Trophoblast cell (in vitro differentiated cells and primary cell): ENCODE results near the gene ANKS6.

Experiments used
- DNase-seq, 2 donors: peaks; one replicate each; pipeline ENCODE4 v3.0.0-alpha.2; 2016
- H2AFZ ChIP-seq: 2 replicates; pipeline ENCODE4 v1.6.1; 2013; ENCODE audit warnings: low read length, moderate library complexity, mild to moderate bottlenecking; ENCODE audit not compliant: insufficient read depth, poor library complexity
- H2AK5ac ChIP-seq: 2 replicates; pipeline ENCODE4 v1.6.1; 2013; ENCODE audit warnings: mild to moderate bottlenecking, low read length
- H2BK120ac ChIP-seq: 2 replicates; pipeline ENCODE4 v1.6.1; 2013; ENCODE audit warnings: low read length, mild to moderate bottlenecking, moderate library complexity; ENCODE audit not compliant: insufficient read depth, poor library complexity
- H2BK12ac ChIP-seq: 2 replicates; pipeline ENCODE4 v1.6.1; 2013; ENCODE audit warnings: mild to moderate bottlenecking, low read length, moderate library complexity
- H2BK5ac ChIP-seq: 2 replicates; pipeline ENCODE4 v1.6.1; 2013; ENCODE audit warnings: low read length, low read depth, moderate library complexity, mild to moderate bottlenecking; ENCODE audit not compliant: poor library complexity
- H3K14ac ChIP-seq: 2 replicates; pipeline ENCODE4 v1.6.1; 2013; ENCODE audit warnings: mild to moderate bottlenecking, low read length
- H3K18ac ChIP-seq: 2 replicates; pipeline ENCODE4 v1.6.1; 2013; ENCODE audit warnings: mild to moderate bottlenecking, low read length
- H3K23ac ChIP-seq: 2 replicates; pipeline ENCODE4 v1.6.1; 2013; ENCODE audit warnings: low read length
- H3K27ac ChIP-seq: 2 replicates; pipeline ENCODE4 v1.5.1; 2013; ENCODE audit warnings: low read depth, mild to moderate bottlenecking, inconsistent platforms, low read length, moderate library complexity
- H3K27me3 ChIP-seq: 2 replicates; pipeline ENCODE4 v1.6.1; 2013; ENCODE audit warnings: inconsistent platforms, mild to moderate bottlenecking, low read length, moderate library complexity; ENCODE audit not compliant: insufficient read depth
- H3K36me3 ChIP-seq, 2 experiments: 1 replicate in 1 of 2; 2 replicates in 1 of 2; pipeline ENCODE4 v1.6.1; 2013; ENCODE audit warnings: low read length in 2 of 2, mild to moderate bottlenecking in 2 of 2, moderate library complexity in 1 of 2; ENCODE audit not compliant: insufficient read depth in 2 of 2, control insufficient read depth in 1 of 2
- H3K4ac ChIP-seq: 2 replicates; pipeline ENCODE4 v1.6.1; 2013; ENCODE audit warnings: low read depth, mild to moderate bottlenecking, low read length, moderate library complexity
- H3K4me1 ChIP-seq, 2 experiments: 1 replicate in 1 of 2; 2 replicates in 1 of 2; pipeline ENCODE4 v1.6.1; 2013; ENCODE audit warnings: low read length in 2 of 2, mild to moderate bottlenecking in 2 of 2, moderate library complexity in 1 of 2; ENCODE audit not compliant: insufficient read depth in 2 of 2, control insufficient read depth in 1 of 2
- H3K4me2 ChIP-seq: 2 replicates; pipeline ENCODE4 v1.6.1; 2013; ENCODE audit warnings: inconsistent platforms, mild to moderate bottlenecking, low read length, moderate library complexity
- H3K4me3 ChIP-seq: 2 replicates; pipeline ENCODE4 v1.5.1; 2013; ENCODE audit warnings: mild to moderate bottlenecking, low read depth, low read length, inconsistent platforms
- H3K79me1 ChIP-seq: one replicate; pipeline ENCODE4 v1.6.1; 2013; ENCODE audit warnings: low read length
- H3K79me2 ChIP-seq: 2 replicates; pipeline ENCODE4 v1.6.1; 2013; ENCODE audit warnings: low read length, mild to moderate bottlenecking; ENCODE audit not compliant: control insufficient read depth, insufficient read depth, poor library complexity
- H3K9ac ChIP-seq: 2 replicates; pipeline ENCODE4 v1.6.1; 2013; ENCODE audit warnings: mild to moderate bottlenecking, low read length
- H3K9me3 ChIP-seq: 2 replicates; pipeline ENCODE4 v1.6.1; 2013; ENCODE audit warnings: low read depth, mild to moderate bottlenecking, control low read depth, inconsistent platforms, low read length; ENCODE audit not compliant: insufficient read depth
- H4K12ac ChIP-seq: 2 replicates; pipeline ENCODE4 v1.6.1; 2013; ENCODE audit warnings: low read depth, mild to moderate bottlenecking, low read length, moderate library complexity
- H4K8ac ChIP-seq: 2 replicates; pipeline ENCODE4 v1.6.1; 2013; ENCODE audit warnings: low read depth, mild to moderate bottlenecking, low read length, moderate library complexity
- H4K91ac ChIP-seq: one replicate; pipeline ENCODE4 v1.6.1; 2013; ENCODE audit warnings: low read depth, mild to moderate bottlenecking, low read length, moderate library complexity
- WGBS: extraction: QIAGEN DNeasy Blood & Tissue Kit; methylation state at CpG from one replicate; pipeline ENCODE4 v1.1.7; 2013; ENCODE audit warnings: missing lambda C conversion rate; ENCODE audit not compliant: insufficient read length, insufficient coverage; ENCODE audit errors: extremely low coverage; 5-methylcytosine and 5-hydroxymethylcytosine counted together

The ANKS6 gene

DNA sequence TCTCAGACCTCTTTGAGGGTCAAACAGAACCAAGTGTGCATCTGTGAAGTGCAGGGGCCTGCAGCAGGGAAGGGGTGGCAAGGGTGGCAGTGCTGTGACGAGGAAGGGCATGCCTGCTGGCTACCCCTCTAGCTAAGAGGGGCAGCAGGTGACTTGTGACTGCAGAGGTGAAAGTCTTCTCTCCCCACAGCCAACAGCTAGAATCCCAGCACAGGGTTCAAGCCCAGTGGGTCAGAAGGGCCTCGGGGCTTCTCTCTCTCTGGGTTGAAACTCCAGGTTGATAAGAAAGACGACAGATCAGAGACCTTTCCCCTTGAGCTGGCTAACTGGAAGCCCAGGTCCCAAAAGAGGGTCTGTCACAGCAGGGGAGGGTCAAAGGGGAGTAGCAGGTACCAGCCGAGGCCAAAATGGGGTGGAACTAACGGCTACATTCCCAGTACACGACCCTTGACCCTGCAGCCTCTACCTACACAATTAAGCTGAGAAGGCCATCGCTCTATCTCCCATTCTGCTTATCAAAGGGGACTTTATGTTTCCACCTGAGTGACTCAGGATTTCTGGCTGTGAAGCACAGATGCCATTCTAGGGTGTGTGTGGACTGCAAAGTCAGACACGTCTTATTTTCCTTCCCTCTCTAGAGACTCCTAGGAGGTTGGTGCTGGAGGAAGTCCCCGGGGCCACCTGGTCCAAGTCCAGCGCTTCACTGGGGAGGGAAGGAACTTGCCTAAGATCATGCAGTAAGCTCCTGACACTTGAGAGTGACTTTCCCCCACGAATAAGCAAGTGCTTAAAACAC, 14.6 kb downstream of the ANKS6 start:
- DNase-seq: peak; percentile 68 to 78
- Histone ChIP-seq H3K9me3 (no peaks in the 10 kb centered on the region), H3K4me3 (no peak overlapping the region), H2BK5ac (no peak overlapping the region), H3K4ac (no peak overlapping the region), H3K23ac (no peak overlapping the region), H2BK120ac (no peak overlapping the region), H3K79me2 (no peaks in the 10 kb centered on the region), H3K18ac (no peak overlapping the region), H3K27ac (no peak overlapping the region), H3K36me3 (peaks cover 6 to 7% of the 10 kb centered on the region in 2 experiments), H4K91ac (no peak overlapping the region), H2BK12ac (no peak overlapping the region), H4K12ac (no peak overlapping the region), H3K4me1 (peaks cover 2 to 5% of the 10 kb centered on the region in 2 experiments), H4K8ac (no peak overlapping the region), H3K79me1 (no peaks in the 10 kb centered on the region), H2AK5ac (no peak overlapping the region), H3K9ac (no peak overlapping the region), H3K14ac (no peak overlapping the region), H3K27me3 (no peaks in the 10 kb centered on the region), H3K4me2 (no peak overlapping the region), H2AFZ (no peak overlapping the region)
- no CpG with 5 or more reads among the region's 11 CpGs for WGBS

DNA sequence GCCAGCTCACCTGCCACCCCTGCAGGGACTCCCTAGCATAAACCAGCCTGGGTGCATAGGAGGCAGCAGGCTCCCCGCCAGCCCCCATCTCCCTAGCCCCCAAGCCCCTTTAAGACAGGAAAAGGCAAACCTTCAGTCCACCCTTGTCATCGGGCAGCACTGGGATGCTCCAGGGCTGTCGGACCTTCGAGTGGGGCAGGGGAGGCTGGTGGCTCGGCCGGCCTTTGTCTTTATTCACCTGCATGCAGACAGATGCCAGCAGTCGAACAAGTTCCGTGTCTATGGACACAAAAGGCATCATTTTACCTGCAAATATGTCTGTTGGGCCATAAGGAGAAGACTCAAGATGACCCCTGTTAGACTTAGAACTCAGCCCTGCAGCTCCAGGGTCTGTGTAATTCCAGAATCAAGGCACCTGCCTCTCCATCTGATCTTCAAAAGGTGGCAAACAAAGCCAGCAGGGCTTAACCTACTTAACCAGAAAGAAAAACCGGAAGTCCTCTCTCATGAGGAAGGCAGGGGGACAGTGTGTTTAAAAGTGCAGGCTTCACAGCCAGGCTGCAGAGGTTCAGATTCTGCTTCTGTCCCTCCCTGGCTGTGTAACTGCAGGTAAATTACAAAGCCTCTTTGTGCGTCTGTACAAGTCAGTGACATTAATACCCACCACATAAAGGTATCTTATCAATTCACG, 16.2 kb downstream of the ANKS6 start:
- no peak overlapping the region for H3K27ac ChIP-seq
- H3K23ac ChIP-seq: no peak overlapping the region
- H3K4me3 ChIP-seq: no peak overlapping the region
- H4K8ac ChIP-seq: no peak overlapping the region
- DNase-seq: no peak
- H3K4me2 ChIP-seq: no peak overlapping the region
- H4K12ac ChIP-seq: no peak overlapping the region
- no peaks in the 10 kb centered on the region for H3K79me2 ChIP-seq
- peaks cover 6 to 7% of the 10 kb centered on the region in 2 experiments for H3K36me3 ChIP-seq
- H3K9me3 ChIP-seq: no peaks in the 10 kb centered on the region
- WGBS: no CpG with 5 or more reads among the region's 11 CpGs
- H2BK12ac ChIP-seq: no peak overlapping the region
- no peaks in the 10 kb centered on the region for H3K27me3 ChIP-seq
- no peak overlapping the region for H4K91ac ChIP-seq
- no peak overlapping the region for H2AFZ ChIP-seq
- no peak overlapping the region for H3K4ac ChIP-seq
- H2BK5ac ChIP-seq: no peak overlapping the region
- H2AK5ac ChIP-seq: no peak overlapping the region
- no peaks in the 10 kb centered on the region for H3K79me1 ChIP-seq
- no peak overlapping the region for H2BK120ac ChIP-seq
- peaks cover 2 to 5% of the 10 kb centered on the region in 2 experiments for H3K4me1 ChIP-seq
- H3K9ac ChIP-seq: no peak overlapping the region
- H3K18ac ChIP-seq: no peak overlapping the region
- H3K14ac ChIP-seq: no peak overlapping the region

DNA sequence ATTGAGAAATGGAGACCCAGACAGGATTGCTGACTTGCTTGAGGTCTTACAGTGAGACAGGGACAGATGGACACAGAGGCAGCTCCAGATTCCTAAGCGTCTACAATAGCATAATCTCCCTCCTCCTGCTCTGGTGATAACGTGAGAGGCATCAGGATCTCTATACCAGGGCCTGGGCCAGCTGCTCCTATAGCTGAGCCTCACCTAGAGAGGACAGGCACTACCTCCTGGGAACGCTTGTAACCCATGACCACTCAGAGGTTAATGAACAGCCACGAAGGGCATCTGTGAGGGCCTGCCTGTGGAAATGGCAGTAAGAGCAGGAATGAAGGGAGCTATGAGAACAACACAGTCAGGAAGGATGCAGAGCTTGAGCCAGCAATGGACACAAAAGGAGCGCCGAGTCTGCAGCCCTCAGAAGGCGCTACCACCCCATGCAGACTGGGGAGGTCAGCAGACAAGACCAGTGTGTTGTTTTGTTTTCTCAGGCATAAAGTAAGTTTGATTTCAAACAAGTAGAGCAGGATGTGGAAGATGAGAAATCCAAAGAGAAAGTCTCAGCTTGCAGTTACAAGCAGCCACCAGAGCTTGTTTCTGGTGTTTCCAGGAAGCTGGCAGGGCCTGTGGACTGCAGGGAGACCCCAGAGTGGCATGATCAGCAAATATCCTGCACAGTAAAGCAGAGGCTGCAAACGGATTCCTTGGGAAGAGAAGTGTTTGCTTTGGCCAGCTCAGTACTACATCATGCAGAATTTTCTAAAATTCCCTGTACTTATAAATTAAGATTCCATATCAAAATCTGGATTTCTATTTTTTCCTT, 17.4 kb downstream of the ANKS6 start:
- WGBS: no CpG with 5 or more reads among the region's 8 CpGs
- no peak overlapping the region for H3K18ac ChIP-seq
- DNase-seq: no peak

DNA sequence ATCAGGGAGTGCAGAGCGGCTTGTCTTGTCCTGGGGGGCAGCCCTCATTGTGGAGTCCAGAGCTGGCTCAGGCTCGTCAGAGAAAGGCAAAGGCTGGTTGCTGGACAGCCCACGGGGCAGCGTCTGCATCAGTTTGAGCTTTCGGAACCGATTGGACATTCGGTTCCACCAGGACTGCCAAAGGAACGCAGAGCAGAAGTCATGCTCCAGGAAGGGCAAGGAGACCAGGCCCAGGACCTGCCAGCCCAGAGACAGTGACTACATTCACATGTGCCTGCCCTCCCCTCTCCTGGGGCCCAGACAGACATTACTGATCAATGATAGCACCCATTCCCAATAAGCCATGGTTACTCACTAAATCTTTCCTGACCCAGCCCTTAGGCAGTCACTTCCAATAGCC, 18.1 kb downstream of the ANKS6 start:
- no CpG with 5 or more reads among the region's 8 CpGs for WGBS
- Histone ChIP-seq H2AK5ac (no peak overlapping the region), H4K91ac (no peak overlapping the region)

More for the DNA sequence above, 17.4 kb downstream of the ANKS6 start:
- Histone ChIP-seq H4K8ac (no peak overlapping the region), H3K4ac (no peak overlapping the region), H3K27ac (no peak overlapping the region), H2BK5ac (no peak overlapping the region), H2BK12ac (no peak overlapping the region), H2AFZ (no peak overlapping the region), H2AK5ac (no peak overlapping the region), H3K23ac (no peak overlapping the region), H3K4me3 (no peak overlapping the region), H4K12ac (no peak overlapping the region), H3K27me3 (no peaks in the 10 kb centered on the region), H3K14ac (no peak overlapping the region), H3K9ac (no peak overlapping the region), H3K9me3 (no peaks in the 10 kb centered on the region), H2BK120ac (no peak overlapping the region), H4K91ac (no peak overlapping the region), H3K79me2 (no peaks in the 10 kb centered on the region), H3K36me3 (peaks cover 4 to 6% of the 10 kb centered on the region in 2 experiments), H3K79me1 (no peaks in the 10 kb centered on the region), H3K4me1 (peaks cover 4 to 5% of the 10 kb centered on the region in 2 experiments), H3K4me2 (no peak overlapping the region)

More for the DNA sequence above, 18.1 kb downstream of the ANKS6 start:
- Histone ChIP-seq H4K8ac (no peak overlapping the region), H3K79me1 (no peaks in the 10 kb centered on the region), H3K9me3 (no peaks in the 10 kb centered on the region), H3K9ac (no peak overlapping the region), H3K23ac (no peak overlapping the region), H3K4me2 (no peak overlapping the region), H3K4me3 (no peak overlapping the region), H3K27me3 (no peaks in the 10 kb centered on the region), H3K4me1 (peaks cover 4 to 5% of the 10 kb centered on the region in 2 experiments), H2BK5ac (no peak overlapping the region), H3K18ac (no peak overlapping the region), H4K12ac (no peak overlapping the region), H3K14ac (no peak overlapping the region), H3K4ac (no peak overlapping the region), H2BK12ac (no peak overlapping the region), H3K36me3 (peaks cover 3 to 4% of the 10 kb centered on the region in 2 experiments), H2AFZ (no peak overlapping the region), H3K79me2 (no peaks in the 10 kb centered on the region), H2BK120ac (no peak overlapping the region), H3K27ac (no peak overlapping the region)
- DNase-seq: no peak
